Hepatic stellate cell (primary cell): ENCODE measurements around the gene ERFL.

ENCODE experiments used
- DNase-seq: peaks from one replicate; pipeline ENCODE4 v3.0.0; 2011; ENCODE audit warnings: low spot score

The ERFL gene

GRCh38 chr19:41913538-41914423 is 14.5 kb downstream of the ERFL start:
- no peak for DNase-seq

DNA sequence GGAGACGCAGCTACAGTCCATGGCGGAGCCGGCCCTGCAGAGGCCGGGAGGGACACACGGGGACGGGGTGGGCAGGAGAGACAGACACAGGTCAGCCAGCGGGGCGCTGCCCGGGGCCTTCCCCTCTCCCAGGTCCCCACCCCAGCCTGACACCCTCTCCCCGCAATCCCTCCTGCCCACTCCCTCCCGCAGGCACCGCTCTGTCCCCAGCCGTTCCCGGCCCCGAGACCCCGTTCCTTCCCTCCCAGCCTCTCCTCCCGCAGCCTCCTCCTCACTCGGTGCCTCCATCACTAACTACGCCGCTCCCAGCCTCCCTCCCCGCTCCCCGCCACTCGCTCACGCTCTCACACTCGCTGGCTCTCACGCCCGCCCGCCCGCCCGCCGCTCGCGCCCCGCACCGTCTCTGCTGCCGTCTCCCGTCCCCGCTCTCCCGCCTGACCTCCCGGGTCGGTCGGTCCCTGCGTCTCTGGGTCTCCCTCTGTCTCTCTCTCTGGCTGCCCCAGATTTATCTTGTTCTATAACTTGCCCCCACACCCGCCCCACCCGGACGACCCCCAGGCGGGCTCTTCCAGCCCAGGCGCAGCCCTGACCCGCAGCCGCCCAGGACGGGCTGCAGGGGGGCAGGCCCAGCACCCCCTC is 15.2 kb downstream of the ERFL start:
- DNase-seq = no peak

DNA sequence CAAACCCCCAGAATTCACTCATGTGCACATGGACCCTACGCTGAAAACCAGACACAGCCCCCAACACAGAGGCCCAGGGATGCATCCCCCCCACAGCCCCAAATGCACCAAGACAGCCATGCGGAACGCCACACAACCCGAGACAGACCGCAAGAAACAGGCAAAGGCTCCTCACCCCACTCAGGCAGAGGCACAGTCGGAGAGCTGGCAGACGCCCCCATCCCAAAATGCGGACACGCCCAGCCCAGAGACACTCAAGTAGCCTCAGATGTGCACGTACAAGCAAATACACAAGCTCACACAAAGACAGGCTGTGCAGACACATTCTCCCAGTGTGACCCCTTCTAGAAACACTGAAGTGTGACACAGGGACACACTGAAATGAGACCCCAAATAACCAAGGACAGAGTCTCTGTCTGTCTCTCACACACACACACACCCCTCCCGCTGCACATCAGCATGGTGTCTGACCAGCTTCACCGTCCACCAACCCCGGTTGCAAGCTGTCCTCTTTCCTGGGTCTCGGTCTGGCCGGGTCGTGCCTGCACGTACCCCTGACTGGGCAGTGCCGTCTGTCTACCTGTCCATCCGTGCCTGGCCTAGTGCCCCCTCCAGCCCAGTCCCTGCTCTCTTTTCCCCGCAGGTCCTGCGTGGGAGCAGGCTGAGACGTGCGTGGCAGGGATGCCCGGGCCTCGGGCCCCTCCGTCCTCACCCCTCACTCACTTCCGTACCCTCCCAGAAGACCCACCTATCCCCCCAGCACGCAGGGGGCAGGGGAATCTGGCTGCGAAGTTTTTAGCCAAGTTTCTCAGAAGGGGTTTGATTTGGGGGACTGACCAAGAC is 16.1 kb downstream of the ERFL start:
- DNase-seq = no peak

GRCh38 chr19:41910992-41911888 is 17.0 kb downstream of the ERFL start:
- DNase-seq = no peak

DNA sequence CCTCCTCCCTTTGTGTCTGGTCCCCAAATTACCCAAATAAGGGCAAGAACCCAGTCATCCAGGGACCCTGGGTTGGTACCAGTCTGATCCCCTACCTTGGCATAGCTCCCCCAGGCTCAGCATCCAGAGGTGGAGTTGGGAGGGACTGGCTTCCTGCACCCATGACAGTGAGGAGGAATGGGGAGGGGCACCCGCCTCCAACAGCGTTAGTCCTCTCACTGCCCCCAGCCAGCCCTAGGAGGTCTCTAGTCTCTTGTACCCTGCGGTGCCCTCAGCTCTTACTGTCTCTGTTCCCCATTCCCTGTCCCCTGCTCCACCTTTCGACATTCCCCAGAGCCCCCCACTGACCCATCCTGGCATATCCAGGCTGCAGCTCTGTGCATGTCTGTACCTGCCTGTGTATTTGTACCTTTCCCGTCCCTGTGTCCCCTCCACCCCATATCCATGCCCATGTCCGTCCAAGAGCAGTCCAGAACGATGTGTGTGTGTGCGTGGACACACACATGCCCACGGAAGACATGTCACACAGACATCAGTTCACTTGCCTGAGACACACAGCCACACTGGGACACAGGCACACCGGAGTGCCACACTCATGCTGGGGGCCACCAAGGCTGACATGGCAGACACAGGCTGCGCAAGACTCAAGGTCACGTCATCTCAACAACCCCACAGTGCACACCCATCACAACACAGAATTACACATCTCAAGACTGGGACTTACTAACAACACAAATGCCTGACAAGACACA is 17.8 kb downstream of the ERFL start:
- DNase-seq = no peak

DNA sequence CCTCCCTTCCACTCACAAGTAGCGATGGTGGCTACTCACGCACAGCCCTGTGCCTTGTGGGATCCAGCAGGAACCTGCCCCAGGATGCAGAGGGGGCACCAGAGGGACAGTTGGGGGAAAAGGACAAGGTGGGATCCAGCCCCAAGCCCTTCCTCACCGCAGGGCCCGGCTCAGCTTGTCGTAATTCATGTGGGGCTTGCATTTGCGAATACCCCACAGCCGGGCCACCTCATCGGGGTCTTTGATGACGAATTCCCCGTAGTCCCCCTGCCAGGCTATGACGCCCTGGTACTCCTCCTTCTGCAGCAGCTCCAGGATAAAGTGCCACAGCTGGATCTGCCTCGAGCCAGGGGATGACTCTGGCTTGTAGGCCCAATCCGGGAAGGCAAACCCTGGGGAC is 18.5 kb downstream of the ERFL start:
- DNase-seq = no peak

DNA sequence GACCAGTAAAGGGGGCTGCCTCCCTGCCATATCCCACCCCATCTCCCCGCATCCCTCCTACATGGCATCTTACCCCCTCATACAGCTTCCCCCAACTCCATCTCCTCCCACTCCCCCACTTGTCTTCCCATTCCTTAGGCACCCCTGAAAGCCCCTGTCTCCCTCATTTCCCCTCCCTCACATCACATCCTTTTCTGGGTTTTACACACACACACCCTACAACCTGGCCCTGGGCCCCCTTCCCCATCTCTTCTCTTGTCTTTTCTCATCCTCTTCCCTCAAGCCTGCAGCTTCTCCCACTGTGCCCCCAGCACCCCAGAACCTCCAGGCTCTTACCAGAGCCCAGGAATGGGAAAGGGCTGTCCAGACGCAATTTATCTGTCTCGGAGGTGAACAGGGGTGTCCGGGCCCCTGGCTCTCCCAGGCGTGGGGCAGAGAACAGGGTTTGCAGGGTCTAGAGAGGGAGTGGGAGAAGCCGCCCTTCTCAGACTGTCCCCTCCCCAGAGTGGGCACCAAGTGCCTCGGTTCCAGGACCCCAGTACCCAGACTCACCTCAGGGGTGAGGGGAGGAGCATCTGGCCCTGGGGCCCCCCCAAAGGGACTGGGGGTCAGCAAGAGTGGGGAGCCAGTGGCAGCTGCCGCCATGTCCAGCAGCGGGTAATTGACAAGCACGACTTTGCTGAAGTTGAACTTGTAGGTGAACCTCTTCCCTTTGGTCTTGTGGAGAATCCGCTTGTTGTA is 19.4 kb downstream of the ERFL start:
- DNase-seq = no peak

DNA sequence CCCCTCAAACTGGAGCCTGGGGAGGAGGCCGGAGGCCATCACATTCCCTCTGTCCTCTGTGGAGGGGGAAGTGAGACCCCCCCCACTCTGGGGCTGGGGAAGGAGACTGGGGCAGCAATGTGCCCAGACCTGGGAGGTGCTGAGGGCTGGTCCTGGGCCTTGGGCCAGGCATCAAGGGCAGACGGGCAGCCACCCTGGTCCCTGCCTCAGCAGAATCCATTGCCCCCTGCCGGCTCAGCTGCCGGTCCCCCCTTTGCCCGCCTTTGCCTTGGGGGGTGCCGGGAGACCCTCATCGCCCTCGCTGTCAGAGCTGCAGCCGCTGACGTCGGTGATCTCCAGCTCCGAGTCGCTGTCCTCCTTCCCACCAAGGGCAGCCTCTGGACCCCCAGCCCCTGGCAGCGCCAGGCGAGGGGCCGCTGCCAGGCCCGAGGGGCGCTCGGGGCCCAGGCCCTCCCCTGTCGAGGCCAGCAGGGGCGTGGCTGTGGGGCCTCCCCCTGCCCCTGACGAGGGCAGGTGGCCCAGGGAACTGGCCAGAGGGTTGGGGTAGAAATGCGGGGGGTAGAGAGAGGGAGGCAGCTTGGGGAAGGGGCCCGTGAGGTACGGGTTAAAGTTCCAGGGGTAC is 20.1 kb downstream of the ERFL start:
- no peak for DNase-seq

DNA sequence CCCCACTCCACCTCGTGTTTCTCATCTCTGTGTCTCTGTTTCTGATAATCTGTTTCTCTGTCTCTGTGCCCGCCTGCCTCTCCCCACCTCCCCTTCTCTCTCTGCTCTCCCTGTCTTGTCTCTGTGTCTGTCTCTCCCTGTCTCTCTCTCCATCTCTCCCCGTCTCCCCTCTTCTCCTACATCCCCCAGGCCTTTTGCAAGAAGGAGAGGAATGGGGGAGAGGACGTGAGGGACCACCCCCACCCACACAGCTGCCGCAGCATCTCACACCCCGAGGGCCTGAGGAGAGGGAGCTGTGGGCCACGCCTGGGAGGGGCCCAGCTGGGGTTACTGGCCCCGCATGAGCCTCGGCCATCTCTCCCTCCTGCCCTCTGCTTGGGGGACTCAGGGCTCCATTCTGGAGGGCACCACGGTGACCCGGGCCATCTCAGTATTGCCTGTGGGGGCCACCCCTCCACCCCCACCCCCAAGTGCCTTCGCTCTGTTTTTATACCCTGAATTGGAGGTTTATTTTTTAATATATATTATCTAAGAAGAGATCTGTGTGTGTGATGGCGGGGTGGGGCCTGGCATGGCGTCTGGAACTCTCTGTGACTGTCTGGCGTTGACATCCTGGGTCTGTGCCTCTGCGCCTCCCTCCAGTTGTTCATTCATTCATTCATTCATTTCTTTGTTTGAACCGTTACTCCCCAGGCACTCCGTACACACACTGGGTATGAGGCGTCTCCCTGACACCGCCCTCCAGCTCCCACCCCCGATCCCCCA is 21.2 kb downstream of the ERFL start:
- no peak for DNase-seq

DNA sequence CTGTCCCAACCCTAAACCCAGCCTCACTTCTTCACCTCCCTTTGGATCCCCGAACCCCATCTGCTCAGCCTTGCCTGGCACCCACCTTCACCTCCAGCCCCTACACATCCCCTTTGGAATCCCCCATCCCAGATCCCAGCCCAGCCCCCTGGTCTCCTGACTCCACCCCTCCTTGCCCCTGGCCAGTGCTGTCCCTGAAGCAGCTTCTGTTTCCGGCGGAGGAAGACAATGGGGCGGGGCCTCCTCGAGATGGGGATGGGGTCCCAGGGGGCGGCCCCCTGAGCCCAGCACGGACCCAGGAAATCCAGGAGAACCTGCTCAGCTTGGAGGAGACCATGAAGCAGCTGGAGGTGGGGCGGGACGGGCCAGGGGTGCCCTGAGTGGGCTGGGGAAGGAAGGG is 22.0 kb downstream of the ERFL start:
- no peak for DNase-seq

GRCh38 chr19:41905273-41906002 is 22.8 kb downstream of the ERFL start:
- no peak for DNase-seq

- DNase-seq = no peak
Measured at GRCh38 chr19:41904118-41904870, 24.0 kb downstream of the ERFL start.

GRCh38 chr19:41903193-41903953 is 24.9 kb downstream of the ERFL start:
- DNase-seq = no peak

GRCh38 chr19:41902594-41902993 is 25.7 kb downstream of the ERFL start:
- no peak for DNase-seq

- no peak for DNase-seq
Measured at GRCh38 chr19:41901707-41902360, 26.4 kb downstream of the ERFL start.

DNA sequence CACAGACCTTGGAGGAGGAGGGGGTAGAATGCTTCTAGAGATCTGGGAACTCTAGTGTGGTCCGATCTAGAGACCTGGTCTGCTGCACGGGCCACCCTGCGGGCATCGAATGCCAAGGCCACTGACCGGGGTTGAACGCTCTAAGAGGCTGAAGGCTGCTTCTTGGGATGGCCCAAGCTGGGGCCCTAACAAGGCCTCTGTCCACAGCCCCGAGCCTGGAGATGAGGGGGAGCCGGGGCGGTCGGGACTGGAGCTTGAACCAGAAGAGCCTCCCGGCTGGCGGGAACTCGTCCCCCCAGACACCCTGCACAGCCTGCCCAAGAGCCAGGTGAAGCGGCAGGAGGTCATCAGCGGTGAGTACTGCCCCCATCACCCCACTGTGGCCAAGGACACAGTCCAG is 30.0 kb downstream of the ERFL start:
- DNase-seq = no peak
